ENCODE results near the gene DNAJB13.

DNAJB13 gene

DNA sequence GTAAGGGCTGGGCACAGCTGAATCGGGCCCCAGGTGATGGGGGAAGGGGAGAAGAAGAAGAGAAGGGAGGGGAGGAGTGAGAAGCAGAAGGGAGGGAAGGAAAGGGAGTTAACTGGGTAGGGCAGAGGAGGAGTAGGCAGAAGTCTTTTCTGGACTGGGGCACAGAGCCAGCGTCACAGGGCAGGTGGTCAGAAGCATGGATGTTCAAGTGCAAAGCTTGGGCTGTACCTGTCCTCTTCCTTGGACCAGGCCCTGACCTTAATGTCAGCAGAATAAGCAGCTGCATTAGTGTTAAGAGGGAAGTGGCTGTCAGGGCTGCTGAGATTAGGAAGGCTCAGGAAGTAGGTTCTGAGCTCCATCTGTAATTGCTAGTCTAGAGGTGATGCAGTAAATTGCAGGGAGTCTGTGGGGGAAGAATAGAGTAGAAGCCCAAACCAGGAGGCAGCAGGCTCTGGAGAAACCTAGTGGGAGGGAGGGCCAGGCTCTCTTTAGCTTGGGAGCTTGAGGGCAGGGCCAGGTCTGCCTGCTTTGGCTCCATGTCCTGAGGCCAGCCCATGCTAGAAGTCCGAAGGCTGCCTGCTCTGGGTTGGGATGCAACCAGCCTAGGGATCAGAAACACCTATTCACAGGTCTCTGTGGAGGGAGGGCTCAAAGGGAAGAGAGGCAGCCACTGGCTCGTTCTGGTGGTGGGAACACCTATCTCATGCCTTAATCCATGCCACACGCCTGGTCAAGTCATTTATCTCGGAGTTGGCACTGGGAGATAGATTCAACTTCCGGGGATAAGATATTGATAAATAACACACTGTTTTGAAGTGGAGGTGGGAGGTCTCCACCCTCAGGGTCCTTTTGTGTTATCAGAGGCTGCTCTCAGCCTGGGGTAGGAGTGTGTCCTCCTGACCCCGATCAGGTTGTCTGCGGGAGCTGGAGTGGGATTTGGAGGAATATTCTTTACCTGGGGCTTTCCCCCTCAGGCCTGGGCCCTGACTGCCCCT lies 59.8 kb downstream of the DNAJB13 start:
- DNase-seq (ENCODE audit: low read depth in 1 of 2, low spot score in 1 of 2), result no peak
- Histone ChIP-seq H3K4me3 (replicated peaks; ENCODE audit: insufficient read depth, low read length) (no peak overlapping the region), H3K27me3 (ENCODE audit: insufficient read depth, poor library complexity, severe bottlenecking) (no peaks in the 10 kb centered on the region), H3K27ac (replicated peaks) (no peak overlapping the region)
- TF ChIP-seq POLR2AphosphoS5 (IDR thresholded peaks at IDR 0.05; ENCODE audit: low read depth), result no peak
- TF ChIP-seq, protein P1, sequence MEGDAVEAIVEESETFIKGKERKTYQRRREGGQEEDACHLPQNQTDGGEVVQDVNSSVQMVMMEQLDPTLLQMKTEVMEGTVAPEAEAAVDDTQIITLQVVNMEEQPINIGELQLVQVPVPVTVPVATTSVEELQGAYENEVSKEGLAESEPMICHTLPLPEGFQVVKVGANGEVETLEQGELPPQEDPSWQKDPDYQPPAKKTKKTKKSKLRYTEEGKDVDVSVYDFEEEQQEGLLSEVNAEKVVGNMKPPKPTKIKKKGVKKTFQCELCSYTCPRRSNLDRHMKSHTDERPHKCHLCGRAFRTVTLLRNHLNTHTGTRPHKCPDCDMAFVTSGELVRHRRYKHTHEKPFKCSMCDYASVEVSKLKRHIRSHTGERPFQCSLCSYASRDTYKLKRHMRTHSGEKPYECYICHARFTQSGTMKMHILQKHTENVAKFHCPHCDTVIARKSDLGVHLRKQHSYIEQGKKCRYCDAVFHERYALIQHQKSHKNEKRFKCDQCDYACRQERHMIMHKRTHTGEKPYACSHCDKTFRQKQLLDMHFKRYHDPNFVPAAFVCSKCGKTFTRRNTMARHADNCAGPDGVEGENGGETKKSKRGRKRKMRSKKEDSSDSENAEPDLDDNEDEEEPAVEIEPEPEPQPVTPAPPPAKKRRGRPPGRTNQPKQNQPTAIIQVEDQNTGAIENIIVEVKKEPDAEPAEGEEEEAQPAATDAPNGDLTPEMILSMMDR (IDR thresholded peaks at IDR 0.05; ENCODE audit: insufficient read depth, low read length), result no peak
- no peak; the same call in 1 of the 2 replicates for TF ChIP-seq SPI1 (IDR thresholded peaks at IDR 0.05; ENCODE audit: borderline replicate concordance, low read depth)
- TF ChIP-seq GABPA (IDR thresholded peaks at IDR 0.05; ENCODE audit: low read depth), result no peak
- TF ChIP-seq, protein P2, sequence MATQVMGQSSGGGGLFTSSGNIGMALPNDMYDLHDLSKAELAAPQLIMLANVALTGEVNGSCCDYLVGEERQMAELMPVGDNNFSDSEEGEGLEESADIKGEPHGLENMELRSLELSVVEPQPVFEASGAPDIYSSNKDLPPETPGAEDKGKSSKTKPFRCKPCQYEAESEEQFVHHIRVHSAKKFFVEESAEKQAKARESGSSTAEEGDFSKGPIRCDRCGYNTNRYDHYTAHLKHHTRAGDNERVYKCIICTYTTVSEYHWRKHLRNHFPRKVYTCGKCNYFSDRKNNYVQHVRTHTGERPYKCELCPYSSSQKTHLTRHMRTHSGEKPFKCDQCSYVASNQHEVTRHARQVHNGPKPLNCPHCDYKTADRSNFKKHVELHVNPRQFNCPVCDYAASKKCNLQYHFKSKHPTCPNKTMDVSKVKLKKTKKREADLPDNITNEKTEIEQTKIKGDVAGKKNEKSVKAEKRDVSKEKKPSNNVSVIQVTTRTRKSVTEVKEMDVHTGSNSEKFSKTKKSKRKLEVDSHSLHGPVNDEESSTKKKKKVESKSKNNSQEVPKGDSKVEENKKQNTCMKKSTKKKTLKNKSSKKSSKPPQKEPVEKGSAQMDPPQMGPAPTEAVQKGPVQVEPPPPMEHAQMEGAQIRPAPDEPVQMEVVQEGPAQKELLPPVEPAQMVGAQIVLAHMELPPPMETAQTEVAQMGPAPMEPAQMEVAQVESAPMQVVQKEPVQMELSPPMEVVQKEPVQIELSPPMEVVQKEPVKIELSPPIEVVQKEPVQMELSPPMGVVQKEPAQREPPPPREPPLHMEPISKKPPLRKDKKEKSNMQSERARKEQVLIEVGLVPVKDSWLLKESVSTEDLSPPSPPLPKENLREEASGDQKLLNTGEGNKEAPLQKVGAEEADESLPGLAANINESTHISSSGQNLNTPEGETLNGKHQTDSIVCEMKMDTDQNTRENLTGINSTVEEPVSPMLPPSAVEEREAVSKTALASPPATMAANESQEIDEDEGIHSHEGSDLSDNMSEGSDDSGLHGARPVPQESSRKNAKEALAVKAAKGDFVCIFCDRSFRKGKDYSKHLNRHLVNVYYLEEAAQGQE (IDR thresholded peaks at IDR 0.05; ENCODE audit: insufficient replicate concordance, low read depth), result no peak

DNA sequence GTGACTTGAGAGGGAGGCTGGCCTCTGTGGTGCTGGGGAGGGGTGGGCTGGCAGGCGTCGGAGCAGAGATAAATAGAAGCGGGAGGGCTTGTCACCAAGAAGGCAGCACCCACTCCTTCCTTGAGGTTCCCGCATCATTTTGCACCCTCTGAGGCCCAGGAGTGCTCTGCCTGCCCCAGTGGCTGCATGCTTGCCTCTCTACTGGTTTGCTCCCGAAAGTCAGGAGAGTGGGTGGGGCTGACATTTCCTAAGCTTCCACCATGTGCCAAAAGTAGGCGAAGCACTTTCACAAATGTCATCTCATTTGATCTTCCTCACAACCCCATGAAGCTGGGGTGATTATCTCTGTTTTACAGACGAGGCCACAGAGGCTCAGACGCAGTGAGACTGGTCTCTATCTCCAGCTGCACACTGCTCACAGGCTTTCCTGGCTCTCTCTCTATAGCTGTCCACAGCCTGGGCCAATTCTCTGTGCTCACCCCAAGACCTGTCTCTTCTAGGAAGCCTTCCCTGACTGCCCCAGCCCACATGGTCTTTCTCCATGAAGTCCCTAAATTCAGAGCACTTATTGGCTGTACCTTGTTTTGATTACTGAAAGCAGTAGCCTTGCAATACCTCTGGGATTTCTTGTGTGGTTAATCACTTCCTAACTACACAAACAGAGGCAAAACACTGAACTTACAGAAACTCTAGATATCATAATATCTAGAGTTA lies 60.7 kb downstream of the DNAJB13 start:
- TF ChIP-seq, protein P1 (IDR thresholded peaks at IDR 0.05; ENCODE audit: insufficient read depth, low read length), result no peak
- TF ChIP-seq POLR2AphosphoS5 (IDR thresholded peaks at IDR 0.05; ENCODE audit: low read depth), result no peak
- no peak for TF ChIP-seq SPI1 (IDR thresholded peaks at IDR 0.05; ENCODE audit: borderline replicate concordance, low read depth)
- no peak for TF ChIP-seq GABPA (IDR thresholded peaks at IDR 0.05; ENCODE audit: low read depth)
- TF ChIP-seq, protein P2 (IDR thresholded peaks at IDR 0.05; ENCODE audit: insufficient replicate concordance, low read depth), result no peak
- no peaks in the 10 kb centered on the region for H3K27me3 ChIP-seq (ENCODE audit: insufficient read depth, poor library complexity, severe bottlenecking)
- H3K4me3 ChIP-seq (replicated peaks; ENCODE audit: insufficient read depth, low read length), result no peak overlapping the region
- no peak overlapping the region for H3K27ac ChIP-seq (replicated peaks)
- DNase-seq (ENCODE audit: low read depth in 1 of 2, low spot score in 1 of 2), result no peak

DNA sequence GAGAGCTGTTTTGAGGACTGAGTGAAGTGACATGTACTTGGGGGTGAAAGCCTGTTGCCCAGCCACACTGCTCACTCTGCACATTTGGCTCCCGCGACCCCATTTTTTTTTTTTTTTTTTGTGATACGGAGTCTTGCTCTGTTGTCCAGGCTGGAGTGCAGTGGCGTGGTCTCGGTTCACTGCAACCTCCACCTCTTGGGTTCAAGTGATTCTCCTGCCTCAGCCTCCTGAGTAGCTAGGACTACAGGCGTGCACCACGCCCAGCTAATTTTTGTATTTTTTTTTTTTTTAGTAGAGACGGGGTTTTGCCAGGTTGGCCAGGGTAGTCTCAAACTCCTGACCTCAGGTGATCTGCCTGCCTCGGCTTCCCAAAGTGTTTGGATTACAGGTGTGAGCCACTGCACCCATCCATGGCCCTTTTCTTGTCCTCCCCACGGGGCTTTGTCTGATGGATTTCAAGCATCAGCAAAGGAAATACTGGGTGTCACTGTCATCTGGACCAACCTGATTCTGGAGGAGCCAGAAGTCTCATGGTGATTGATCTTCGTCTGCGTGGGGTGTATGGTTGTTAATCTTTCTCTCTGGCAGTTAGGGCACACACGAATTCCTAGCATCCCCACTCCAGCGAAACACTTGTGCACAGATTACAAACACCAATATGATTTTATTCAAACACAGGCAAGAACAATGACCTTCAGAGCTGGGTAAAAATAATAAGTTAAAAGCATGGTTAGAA lies 61.4 kb downstream of the DNAJB13 start:
- no peak overlapping the region for H3K27ac ChIP-seq (replicated peaks)
- H3K4me3 ChIP-seq (replicated peaks; ENCODE audit: insufficient read depth, low read length), result no peak overlapping the region
- no peak for DNase-seq (ENCODE audit: low read depth in 1 of 2, low spot score in 1 of 2)
- TF ChIP-seq, protein P1 (IDR thresholded peaks at IDR 0.05; ENCODE audit: insufficient read depth, low read length), result no peak
- no peak for TF ChIP-seq GABPA (IDR thresholded peaks at IDR 0.05; ENCODE audit: low read depth)
- no peak for TF ChIP-seq POLR2AphosphoS5 (IDR thresholded peaks at IDR 0.05; ENCODE audit: low read depth)
- TF ChIP-seq SPI1 (IDR thresholded peaks at IDR 0.05; ENCODE audit: borderline replicate concordance, low read depth), result no peak
- TF ChIP-seq, protein P2 (IDR thresholded peaks at IDR 0.05; ENCODE audit: insufficient replicate concordance, low read depth), result no peak
- no peaks in the 10 kb centered on the region for H3K27me3 ChIP-seq (ENCODE audit: insufficient read depth, poor library complexity, severe bottlenecking)

Measured in HL-60 (cell line).